Gastrocnemius medialis (tissue), 4 donors: ENCODE data around the gene FBLN2. TPM values are rescaled to one million over a fixed set of nuclear protein-coding genes. Genes with fewer than 3 reads are reported as not detected.

ENCODE experiments used
- ATAC-seq, 2 donors: fragments of 150-250 bp; one replicate each; pipeline ENCODE4 v1.9.1; 2016
- DNase-seq, 2 donors: peaks; one replicate each; pipeline ENCODE4 v3.0.0-alpha.2; 2019
- H3K27ac ChIP-seq, 4 donors: fragments of 200-600 bp; sonication (generic); 1 replicate in 1 of 4; 2 replicates in 3 of 4; pipeline ENCODE4 v1.5.1; 2016 to 2018; ENCODE audit warnings: mild to moderate bottlenecking in 2 of 4, moderate library complexity in 1 of 4
- H3K27me3 ChIP-seq, 3 donors: fragments of 200-600 bp; sonication (generic) in 2 of 3; 1 replicate in 1 of 3; 2 replicates in 2 of 3; pipeline versions ENCODE4 v1.5.1 to v1.6.0; 2016 to 2019; ENCODE audit warnings: mild to moderate bottlenecking in 1 of 3, moderate library complexity in 1 of 3
- H3K36me3 ChIP-seq, 2 donors: fragments of 200-600 bp; sonication (generic) in 1 of 2; one replicate each; pipeline ENCODE4 v1.5.1; 2017 to 2018
- H3K4me1 ChIP-seq, 2 donors: fragments of 200-600 bp; sonication (generic) in 1 of 2; one replicate each; pipeline ENCODE4 v1.5.1; 2016 to 2017; ENCODE audit warnings: mild to moderate bottlenecking in 2 of 2
- H3K4me3 ChIP-seq, 4 donors: fragments of 200-600 bp; sonication (generic) in 3 of 4; 1 replicate in 1 of 4; 2 replicates in 3 of 4; pipeline ENCODE4 v1.5.1; 2016 to 2019; ENCODE audit warnings: mild to moderate bottlenecking in 2 of 4
- H3K9me3 ChIP-seq, 3 donors: fragments of 200-600 bp; sonication (generic) in 2 of 3; 1 replicate in 1 of 3; 2 replicates in 2 of 3; pipeline ENCODE4 v1.5.1; 2016 to 2019
- CTCF ChIP-seq, 5 experiments: fragments of 450-650 bp in 3 of 5; fragments of 200-600 bp in 2 of 5; sonication (generic) in 2 of 5; IDR thresholded peaks in 4 of 5; conservative IDR thresholded peaks in 1 of 5; 1 replicate in 4 of 5; 2 replicates in 1 of 5; pipeline ENCODE4 v1.5.1; 2016 to 2019; ENCODE audit warnings: antibody characterized with exemption in 5 of 5, mild to moderate bottlenecking in 3 of 5, moderate library complexity in 3 of 5
- POLR2A ChIP-seq, 2 donors: fragments of 450-650 bp; IDR thresholded peaks; one replicate each; pipeline ENCODE4 v1.6.1; 2017; ENCODE audit warnings: antibody characterized with exemption in 2 of 2, mild to moderate bottlenecking in 2 of 2, moderate library complexity in 2 of 2
- in situ Hi-C, 4 donors: fragments of 200-750 bp; cut with MboI; loops; one replicate each; pipeline versions ENCODE4 v1.15.0 to v1.8.0; 2017; ENCODE audit warnings: low sequenced_read_pairs in 4 of 4
- intact Hi-C: fragments of 100-400 bp; cut with DNase I; formaldehyde crosslinking; loops from one replicate; pipeline ENCODE4 v1.15.1; 2023; ENCODE audit warnings: low total_unique reads
- total RNA-seq, 4 donors: library from RNA; depleted of rRNA; stranded (reverse); fragments of >200 nt; gene quantifications; one replicate each; pipeline versions ENCODE4 v1.1.0 to v1.2.3, GENCODE V29; 2016

Gene FBLN2
- total RNA-seq, 4 donors from 2014 or later: 28.9 to 45.7 (median 34.0) TPM

- no peak for TF ChIP-seq POLR2A (IDR thresholded peaks at IDR 0.05)
- TF ChIP-seq CTCF (IDR thresholded peaks at IDR 0.05 in 4 of 5, conservative IDR thresholded peaks at IDR 0.05 in 1 of 5): no peak
- no peaks in the 10 kb centered on the region for H3K4me1 ChIP-seq
- ATAC-seq: no peak
- no peak overlapping the region for H3K4me3 ChIP-seq
- no peaks in the 10 kb centered on the region for H3K27me3 ChIP-seq
- no peaks in the 10 kb centered on the region for H3K36me3 ChIP-seq
- H3K9me3 ChIP-seq: no peaks in the 10 kb centered on the region
- no peak overlapping the region for H3K27ac ChIP-seq
- intact Hi-C loops (no loop called here), in situ Hi-C loops (loop anchor here in 2 of 4 donors (25.0 kb wide), 1 partner anchor 542 kb away; no protein-coding TSS in a partner anchor)
- no peak for DNase-seq
Measured at GRCh38 chr3:13629644-13630043, 80.7 kb downstream of the FBLN2 start.

GRCh38 chr3:13631256-13631655, 82.3 kb downstream of the FBLN2 start:
- Histone ChIP-seq H3K27me3 (no peaks in the 10 kb centered on the region), H3K36me3 (no peaks in the 10 kb centered on the region), H3K4me1 (no peaks in the 10 kb centered on the region), H3K4me3 (no peak overlapping the region), H3K9me3 (no peaks in the 10 kb centered on the region), H3K27ac (no peak overlapping the region)
- in situ Hi-C loops: loop anchor here in 2 of 4 donors (25.0 kb wide), 1 partner anchor 544 kb away; no protein-coding TSS in a partner anchor
- TF ChIP-seq CTCF (IDR thresholded peaks at IDR 0.05 in 4 of 5, conservative IDR thresholded peaks at IDR 0.05 in 1 of 5) (no peak), POLR2A (IDR thresholded peaks at IDR 0.05) (no peak)
- ATAC-seq (no peak), DNase-seq (no peak)
- intact Hi-C loops: no loop called here

GRCh38 chr3:13633176-13633575, 84.3 kb downstream of the FBLN2 start:
- in situ Hi-C loops (loop anchor here in 2 of 4 donors (25.0 kb wide), 1 partner anchor 546 kb away; no protein-coding TSS in a partner anchor), intact Hi-C loops (no loop called here)
- H3K9me3 ChIP-seq: no peaks in the 10 kb centered on the region
- TF ChIP-seq CTCF (IDR thresholded peaks at IDR 0.05 in 4 of 5, conservative IDR thresholded peaks at IDR 0.05 in 1 of 5): no peak
- TF ChIP-seq POLR2A (IDR thresholded peaks at IDR 0.05): no peak
- no peak overlapping the region for H3K4me3 ChIP-seq
- DNase-seq: no peak
- no peaks in the 10 kb centered on the region for H3K27me3 ChIP-seq
- H3K27ac ChIP-seq: no peak overlapping the region
- H3K4me1 ChIP-seq: no peaks in the 10 kb centered on the region
- ATAC-seq: no peak
- no peaks in the 10 kb centered on the region for H3K36me3 ChIP-seq

GRCh38 chr3:13634151-13634550, 85.2 kb downstream of the FBLN2 start:
- TF ChIP-seq POLR2A (IDR thresholded peaks at IDR 0.05) (no peak), CTCF (IDR thresholded peaks at IDR 0.05 in 4 of 5, conservative IDR thresholded peaks at IDR 0.05 in 1 of 5) (no peak)
- Histone ChIP-seq H3K9me3 (no peaks in the 10 kb centered on the region), H3K36me3 (no peaks in the 10 kb centered on the region), H3K4me1 (no peaks in the 10 kb centered on the region), H3K27me3 (peaks cover 0 to 7% (median 0%) of the 10 kb centered on the region in 3 donors), H3K4me3 (no peak overlapping the region), H3K27ac (no peak overlapping the region)
- intact Hi-C loops (no loop called here), in situ Hi-C loops (loop anchor here in 2 of 4 donors (25.0 kb wide), 1 partner anchor 547 kb away; no protein-coding TSS in a partner anchor)
- ATAC-seq (no peak), DNase-seq (no peak)

GRCh38 chr3:13634615-13635014, 85.7 kb downstream of the FBLN2 start:
- intact Hi-C loops (no loop called here), in situ Hi-C loops (loop anchor here in 2 of 4 donors (25.0 kb wide), 1 partner anchor 547 kb away; no protein-coding TSS in a partner anchor)
- Histone ChIP-seq H3K27ac (no peak overlapping the region), H3K4me1 (no peaks in the 10 kb centered on the region), H3K27me3 (peaks cover 0 to 7% (median 0%) of the 10 kb centered on the region in 3 donors), H3K4me3 (no peak overlapping the region), H3K36me3 (no peaks in the 10 kb centered on the region), H3K9me3 (no peaks in the 10 kb centered on the region)
- DNase-seq (no peak), ATAC-seq (no peak)
- TF ChIP-seq POLR2A (IDR thresholded peaks at IDR 0.05) (no peak), CTCF (IDR thresholded peaks at IDR 0.05 in 4 of 5, conservative IDR thresholded peaks at IDR 0.05 in 1 of 5) (no peak)
